Gastroesophageal sphincter (tissue), 3 donors: Measurements from ENCODE around the gene TTLL8.

Source experiments
- CTCF ChIP-seq, 4 experiments: fragments of 200-600 bp in 2 of 4; fragments of 450-650 bp in 2 of 4; sonication (generic) in 1 of 4; IDR thresholded peaks; one replicate each; pipeline ENCODE4 v1.5.1; 2017 to 2019; ENCODE audit warnings: antibody characterized with exemption in 4 of 4, mild to moderate bottlenecking in 2 of 4, moderate library complexity in 2 of 4
- POLR2A ChIP-seq, 2 donors: fragments of 450-650 bp; IDR thresholded peaks; one replicate each; pipeline ENCODE4 v1.6.1; 2017; ENCODE audit warnings: antibody characterized with exemption in 2 of 2, mild to moderate bottlenecking in 2 of 2, moderate library complexity in 1 of 2
- POLR2AphosphoS5 ChIP-seq: sonication (generic); formaldehyde crosslinking; IDR thresholded peaks from one replicate; pipeline ENCODE4 v1.6.1; 2017; ENCODE audit warnings: antibody characterized with exemption

- TF ChIP-seq CTCF (IDR thresholded peaks at IDR 0.05) (no peak), POLR2A (IDR thresholded peaks at IDR 0.05) (no peak), POLR2AphosphoS5 (no peak)
Observed at GRCh38 chr22:50035976-50036724, 21.9 kb downstream of the TTLL8 start.
